HCT116 (cell line): ENCODE results near the gene CAPRIN2. TPM values are rescaled to one million over a fixed set of nuclear protein-coding genes. Genes with fewer than 3 reads are reported as not detected.

Experiments used
- ATAC-seq: fragments of 200-7000 bp; cut with Tn5 transposase; 2 replicates; pipeline ENCODE4 v1.9.1; 2020; ENCODE audit warnings: mild to moderate bottlenecking, moderate library complexity
- BruUV-seq: library from RNA; stranded (reverse); fragments of 400-500 nt; replicated peaks from 2 replicates; lab custom pipeline; 2021; lab: Mats Ljungman, UMichigan
- CTCF ChIA-PET: fragments of 300-600 bp; sonication (Branson Sonifier 250); formaldehyde crosslinking; loops from one replicate; lab custom pipeline; 2021; ENCODE audit warnings: antibody characterized with exemption; lab: Charles Lee
- POLR2A ChIA-PET: fragments of 300-600, 350-600 bp; sonication (Branson Sonifier 250); formaldehyde crosslinking; loops from one replicate; lab custom pipeline; 2021; ENCODE audit warnings: antibody characterized with exemption; lab: Charles Lee
- RAD21 ChIA-PET, 2 experiments: fragments of 300-600 bp; sonication (Branson Sonifier 250); formaldehyde crosslinking; loops; one replicate each; lab custom pipeline; 2023; ENCODE audit warnings: low total read pairs in 2 of 2; ENCODE audit not compliant: uncharacterized antibody in 2 of 2, unreplicated experiment in 2 of 2, low non-redundant PET in 1 of 2; lab: Charles Lee
- DNase-seq: peaks from one replicate; pipeline ENCODE4 v3.0.0-alpha.2; 2010; ENCODE audit warnings: low read depth, low spot score
- H2AFZ ChIP-seq: fragments of 200-600 bp; shearing (Covaris generic), sonication (generic); 2 replicates; pipeline ENCODE4 v1.6.1; 2017; ENCODE audit warnings: low read depth, mixed run types, mixed read lengths, antibody characterized with exemption, low read length; ENCODE audit not compliant: poor library complexity, severe bottlenecking
- H3K27ac ChIP-seq: 2 replicates; pipeline ENCODE4 v1.5.1; 2012; ENCODE audit warnings: low read depth, low read length
- H3K27me3 ChIP-seq: fragments of 200-600 bp; sonication (generic); 2 replicates; pipeline ENCODE4 v1.6.1; 2016; ENCODE audit warnings: mixed run types, low read length, mixed read lengths; ENCODE audit not compliant: insufficient read depth
- H3K36me3 ChIP-seq, 2 experiments: fragments of 200-500 bp in 1 of 2; fragments of 200-600 bp in 1 of 2; sonication (Bioruptor generic) in 1 of 2; sonication (generic) in 1 of 2; 2 replicates each; pipeline versions ENCODE4 v1.5.1 to v1.6.1; 2014 to 2016; ENCODE audit warnings: low read length in 2 of 2, inconsistent platforms in 1 of 2, mixed read lengths in 1 of 2, mixed run types in 1 of 2; ENCODE audit not compliant: insufficient read depth in 2 of 2, control insufficient read depth in 1 of 2
- H3K4me1 ChIP-seq, 2 experiments: fragments of 200-600 bp in 1 of 2; sonication (generic) in 1 of 2; 2 replicates each; pipeline versions ENCODE4 v1.5.1 to v1.6.1; 2012 to 2017; ENCODE audit warnings: low read length in 2 of 2, inconsistent platforms in 1 of 2, mild to moderate bottlenecking in 1 of 2, mixed read lengths in 1 of 2, mixed run types in 1 of 2, moderate library complexity in 1 of 2; ENCODE audit not compliant: insufficient read depth in 2 of 2, control insufficient read depth in 1 of 2
- H3K4me2 ChIP-seq: fragments of 200-600 bp; sonication (generic); 2 replicates; pipeline ENCODE4 v1.6.1; 2017; ENCODE audit warnings: mixed run types, low read length, mixed read lengths
- H3K4me3 ChIP-seq, 2 experiments: fragments of 200-600 bp in 1 of 2; sonication (generic) in 1 of 2; replicated peaks in 1 of 2; 2 replicates each; pipeline ENCODE4 v1.5.1; 2011 to 2016; ENCODE audit warnings: low read length in 2 of 2, control low read depth in 1 of 2, low read depth in 1 of 2, mild to moderate bottlenecking in 1 of 2, mixed read lengths in 1 of 2, mixed run types in 1 of 2
- H3K79me2 ChIP-seq: fragments of 200-600 bp; sonication (generic); 2 replicates; pipeline ENCODE4 v1.6.1; 2017; ENCODE audit warnings: mild to moderate bottlenecking, mixed run types, low read length, moderate library complexity, mixed read lengths; ENCODE audit not compliant: insufficient read depth
- H3K9ac ChIP-seq: fragments of 200-600 bp; sonication (generic); 2 replicates; pipeline ENCODE4 v1.6.1; 2016; ENCODE audit warnings: low read length, mixed read lengths
- H3K9me2 ChIP-seq: fragments of 200-600 bp; sonication (generic), shearing (Covaris generic); 2 replicates; pipeline ENCODE4 v1.6.1; 2017; ENCODE audit warnings: mixed run types, mild to moderate bottlenecking, moderate library complexity; ENCODE audit not compliant: insufficient read depth
- H3K9me3 ChIP-seq, 2 experiments: fragments of 200-500 bp in 1 of 2; fragments of 200-600 bp in 1 of 2; sonication (Bioruptor generic) in 1 of 2; sonication (generic) in 1 of 2; 2 replicates each; pipeline ENCODE4 v1.6.1; 2014 to 2017; ENCODE audit warnings: low read length in 2 of 2, mixed read lengths in 2 of 2, inconsistent platforms in 1 of 2, low read depth in 1 of 2, mild to moderate bottlenecking in 1 of 2, mixed run types in 1 of 2, moderate library complexity in 1 of 2; ENCODE audit not compliant: control insufficient read depth in 1 of 2, insufficient read depth in 1 of 2
- H4K20me1 ChIP-seq: fragments of 200-600 bp; sonication (generic), shearing (Covaris generic); 2 replicates; pipeline ENCODE4 v1.6.1; 2017; ENCODE audit warnings: mixed run types, mild to moderate bottlenecking, moderate library complexity; ENCODE audit not compliant: insufficient read depth
- CBX3 ChIP-seq: IDR thresholded peaks from 2 replicates; pipeline ENCODE4 v1.6.1; 2012; ENCODE audit warnings: low read depth
- EGR1 ChIP-seq: IDR thresholded peaks from 2 replicates; pipeline ENCODE4 v1.6.1; 2012; ENCODE audit warnings: low read depth
- FOSL1 ChIP-seq: IDR thresholded peaks from 2 replicates; pipeline ENCODE4 v1.6.1; 2012; ENCODE audit warnings: low read depth
- JUND ChIP-seq: IDR thresholded peaks from 2 replicates; pipeline ENCODE4 v1.6.1; 2012
- POLR2A ChIP-seq: IDR thresholded peaks from 2 replicates; pipeline ENCODE4 v1.7.0; 2011; ENCODE audit warnings: borderline replicate concordance; ENCODE audit not compliant: insufficient read depth, insufficient read length; ENCODE audit errors: extremely low read depth
- RAD21 ChIP-seq: IDR thresholded peaks from 2 replicates; pipeline ENCODE4 v1.6.1; 2012; ENCODE audit warnings: low read depth, mild to moderate bottlenecking
- SIN3A ChIP-seq: IDR thresholded peaks from 2 replicates; pipeline ENCODE4 v1.6.1; 2012; ENCODE audit warnings: low read depth
- SP1 ChIP-seq: IDR thresholded peaks from 2 replicates; pipeline ENCODE4 v1.6.1; 2012; ENCODE audit warnings: low read depth
- SRF ChIP-seq: IDR thresholded peaks from 2 replicates; pipeline ENCODE4 v1.6.1; 2012; ENCODE audit warnings: low read depth
- YY1 ChIP-seq: IDR thresholded peaks from 2 replicates; pipeline ENCODE4 v1.6.1; 2011; ENCODE audit warnings: low read length, low read depth, moderate library complexity, mild to moderate bottlenecking; ENCODE audit not compliant: insufficient replicate concordance; ENCODE audit errors: extremely low read depth
- ZFX ChIP-seq: fragments of 450-650 bp; IDR thresholded peaks from 2 replicates; pipeline ENCODE4 v1.6.1; 2017
- ZNF274 ChIP-seq: fragments of 200-500 bp; sonication (Bioruptor generic); IDR thresholded peaks from 2 replicates; pipeline ENCODE4 v1.6.1; 2014; ENCODE audit warnings: mild to moderate bottlenecking, low read depth, low read length, inconsistent platforms
- intact Hi-C: fragments of 100-400 bp; cut with micrococcal nuclease; formaldehyde crosslinking; loops from 2 replicates; pipeline ENCODE4 v1.10.0; 2022
- total RNA-seq: library from RNA; stranded (reverse); gene quantifications from one replicate; pipeline ENCODE4 v1.2.1, GENCODE V29; 2021; ENCODE audit not compliant: unreplicated experiment
- TF ChIP-seq, protein P1 (sequence below), 3 experiments: fragments of 200-600 bp in 1 of 3; sonication (generic) in 1 of 3; IDR thresholded peaks in 2 of 3; conservative IDR thresholded peaks in 1 of 3; 2 replicates each; pipeline ENCODE4 v1.5.1; 2012 to 2017; ENCODE audit warnings: low read depth in 2 of 3, low read length in 2 of 3, antibody characterized with exemption in 1 of 3, borderline replicate concordance in 1 of 3, control low read depth in 1 of 3, mild to moderate bottlenecking in 1 of 3, mixed read lengths in 1 of 3, mixed run types in 1 of 3, moderate library complexity in 1 of 3; ENCODE audit not compliant: insufficient read depth in 1 of 3
- TF ChIP-seq, protein P2 (sequence below): IDR thresholded peaks from 2 replicates; pipeline ENCODE4 v1.6.1; 2012

Gene CAPRIN2
- total RNA-seq, 1 experiment from 2014 or later, result 30.8 TPM

DNA sequence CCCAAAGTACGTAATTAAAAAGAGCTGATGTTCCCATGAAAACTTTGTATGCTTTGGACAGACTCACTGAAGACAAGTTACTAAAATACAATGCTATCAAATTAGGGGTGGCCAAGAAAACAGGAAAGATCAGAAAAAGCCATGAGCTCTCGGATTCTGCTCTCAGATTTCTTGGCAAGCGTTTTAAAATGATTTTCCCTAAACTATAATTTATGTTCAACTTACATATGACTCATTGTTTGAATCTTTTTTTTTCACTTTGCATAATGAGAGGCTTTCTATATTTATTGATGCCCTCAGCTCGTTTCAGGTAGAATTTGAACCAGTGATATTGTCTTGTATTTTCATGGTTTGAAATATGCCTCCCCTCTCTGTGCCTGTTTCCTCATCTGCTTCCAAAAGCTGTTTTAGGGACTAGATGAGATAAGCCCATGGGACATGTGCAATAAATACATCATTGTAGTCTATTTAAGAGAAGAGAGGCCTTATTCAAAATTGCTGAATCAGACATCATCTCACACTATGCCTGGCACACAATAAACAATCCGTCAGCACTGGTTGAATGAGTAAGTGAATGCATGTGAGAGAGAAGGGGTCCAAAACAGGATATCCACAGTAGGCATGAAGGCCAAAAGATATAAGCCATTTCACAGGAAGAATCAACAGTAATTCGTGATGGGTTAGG is 54.4 kb downstream of the CAPRIN2 start:
- RAD21 ChIA-PET, result interaction anchor here in 1 of 2 experiments (0.6 kb wide), 1 partner anchor 55 kb away, joined by 4 read pairs; the partner anchor contains the start of gene CAPRIN2
- H3K9me2 ChIP-seq, result no peaks in the 10 kb centered on the region
- CTCF ChIA-PET, result no interaction called here

DNA sequence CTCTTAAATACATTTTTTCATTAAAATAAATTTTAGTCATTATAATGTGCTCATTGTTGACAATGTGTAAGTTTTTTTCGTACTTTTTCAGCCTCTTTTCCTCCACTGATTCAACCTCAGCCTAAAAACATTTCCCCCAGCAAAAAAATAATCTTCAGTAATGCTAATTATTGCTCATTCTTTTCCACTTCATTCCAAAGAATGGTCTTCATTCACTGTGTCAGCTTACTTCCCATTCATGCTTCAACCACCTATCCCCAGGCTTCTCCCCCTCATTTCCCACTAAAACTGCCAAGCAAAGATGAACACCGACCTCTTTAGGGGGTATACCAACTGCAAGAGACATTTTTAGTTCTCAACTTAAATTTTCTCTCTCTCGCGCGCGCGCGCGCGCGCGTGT is 56.4 kb downstream of the CAPRIN2 start:
- no TSS peak for BruUV-seq
- no peak overlapping the region for H3K27ac ChIP-seq
- no peak overlapping the region for H3K4me2 ChIP-seq
- peaks cover 22% of the 10 kb centered on the region for H3K79me2 ChIP-seq
- H3K27me3 ChIP-seq, result no peaks in the 10 kb centered on the region
- RAD21 ChIA-PET, result no interaction called here
- H4K20me1 ChIP-seq, result no peaks in the 10 kb centered on the region
- POLR2A ChIA-PET, result no interaction called here
- no peak overlapping the region for H3K9ac ChIP-seq
- no peak overlapping the region for H3K4me3 ChIP-seq
- H3K9me3 ChIP-seq, result no peaks in the 10 kb centered on the region
- ATAC-seq (no peak), DNase-seq (no peak)
- intact Hi-C loops, result loop anchor here (5.0 kb wide), 2 partner anchors 59 to 99 kb away; no protein-coding TSS in a partner anchor
- H3K9me2 ChIP-seq, result no peaks in the 10 kb centered on the region
- H3K36me3 ChIP-seq, result no peaks in the 10 kb centered on the region
- H2AFZ ChIP-seq, result no peak overlapping the region
- CTCF ChIA-PET, result no interaction called here
- peaks cover 12 to 22% of the 10 kb centered on the region in 2 experiments; a peak in 3 of 4 replicates for H3K4me1 ChIP-seq
- TF ChIP-seq SIN3A (no peak), JUND (no peak), SP1 (no peak), ZNF274 (no peak), YY1 (no peak), RAD21 (no peak), FOSL1 (no peak), SRF (no peak), EGR1 (no peak)
- TF ChIP-seq, protein P1, sequence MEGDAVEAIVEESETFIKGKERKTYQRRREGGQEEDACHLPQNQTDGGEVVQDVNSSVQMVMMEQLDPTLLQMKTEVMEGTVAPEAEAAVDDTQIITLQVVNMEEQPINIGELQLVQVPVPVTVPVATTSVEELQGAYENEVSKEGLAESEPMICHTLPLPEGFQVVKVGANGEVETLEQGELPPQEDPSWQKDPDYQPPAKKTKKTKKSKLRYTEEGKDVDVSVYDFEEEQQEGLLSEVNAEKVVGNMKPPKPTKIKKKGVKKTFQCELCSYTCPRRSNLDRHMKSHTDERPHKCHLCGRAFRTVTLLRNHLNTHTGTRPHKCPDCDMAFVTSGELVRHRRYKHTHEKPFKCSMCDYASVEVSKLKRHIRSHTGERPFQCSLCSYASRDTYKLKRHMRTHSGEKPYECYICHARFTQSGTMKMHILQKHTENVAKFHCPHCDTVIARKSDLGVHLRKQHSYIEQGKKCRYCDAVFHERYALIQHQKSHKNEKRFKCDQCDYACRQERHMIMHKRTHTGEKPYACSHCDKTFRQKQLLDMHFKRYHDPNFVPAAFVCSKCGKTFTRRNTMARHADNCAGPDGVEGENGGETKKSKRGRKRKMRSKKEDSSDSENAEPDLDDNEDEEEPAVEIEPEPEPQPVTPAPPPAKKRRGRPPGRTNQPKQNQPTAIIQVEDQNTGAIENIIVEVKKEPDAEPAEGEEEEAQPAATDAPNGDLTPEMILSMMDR (IDR thresholded peaks at IDR 0.05 in 2 of 3, conservative IDR thresholded peaks at IDR 0.05 in 1 of 3; ENCODE audit: borderline replicate concordance in 1 of 3, insufficient read depth in 1 of 3, low read depth in 2 of 3, low read length in 2 of 3), result no peak
- TF ChIP-seq, protein P2, sequence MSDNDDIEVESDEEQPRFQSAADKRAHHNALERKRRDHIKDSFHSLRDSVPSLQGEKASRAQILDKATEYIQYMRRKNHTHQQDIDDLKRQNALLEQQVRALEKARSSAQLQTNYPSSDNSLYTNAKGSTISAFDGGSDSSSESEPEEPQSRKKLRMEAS, result no peak

More for the DNA sequence above, 54.4 kb downstream of the CAPRIN2 start:
- Histone ChIP-seq H3K9ac (no peak overlapping the region), H3K36me3 (no peaks in the 10 kb centered on the region), H3K27me3 (no peaks in the 10 kb centered on the region), H3K9me3 (no peaks in the 10 kb centered on the region), H3K4me3 (no peak overlapping the region), H3K4me1 (peaks cover 3 to 8% of the 10 kb centered on the region in 2 experiments; a peak in 2 of 4 replicates), H3K79me2 (peaks cover 2% of the 10 kb centered on the region; the same call in 1 of the 2 replicates), H3K27ac (no peak overlapping the region), H3K4me2 (no peak overlapping the region), H4K20me1 (no peaks in the 10 kb centered on the region), H2AFZ (no peak overlapping the region)
- no peak for TF ChIP-seq POLR2A
- TF ChIP-seq SIN3A, result no peak
- TF ChIP-seq, protein P2, result no peak
- no peak for TF ChIP-seq JUND
- TF ChIP-seq CBX3, result no peak
- TF ChIP-seq ZFX, result no peak
- TF ChIP-seq SP1, result no peak
- no peak for TF ChIP-seq FOSL1
- DNase-seq, result no peak
- no peak for ATAC-seq
- POLR2A ChIA-PET, result no interaction called here
- BruUV-seq, result no TSS peak
- intact Hi-C loops, result no loop called here
